HG03575 (cell line): Measurements from ENCODE around the gene MAGI2.
"Not testable (repeated sequence)": the region's sequence is repeated elsewhere in the genome, so short reads cannot be mapped to it uniquely, and the experiment has no call there.

Experiments used
- ATAC-seq: cut with Tn5 transposase; IDR thresholded peaks from one replicate; pipeline ENCODE4 v1.9.1; 2021; ENCODE audit not compliant: unreplicated experiment, insufficient number of reproducible peaks, low FRiP score; ENCODE audit errors: extremely low read depth

Gene MAGI2

DNA sequence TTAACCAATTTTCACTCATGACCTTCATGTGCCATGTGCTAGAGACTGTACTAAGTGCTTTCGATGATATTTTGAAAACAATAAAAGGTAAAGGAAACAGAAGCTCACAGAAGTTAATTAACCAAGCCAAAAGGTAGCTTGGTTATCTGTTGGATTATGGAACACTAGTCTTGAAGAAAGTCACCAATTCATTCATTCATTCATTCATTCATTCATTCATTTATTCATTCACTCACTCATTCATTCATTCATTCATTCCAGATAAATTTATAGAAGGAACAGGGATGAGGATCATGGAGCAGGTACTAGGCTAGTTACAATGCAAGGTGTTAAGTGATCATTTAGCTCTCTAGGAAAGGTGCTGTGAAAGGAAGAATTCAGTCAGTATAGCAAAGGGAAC, 322.8 kb downstream of the MAGI2 start:
- ATAC-seq, result no peak

DNA sequence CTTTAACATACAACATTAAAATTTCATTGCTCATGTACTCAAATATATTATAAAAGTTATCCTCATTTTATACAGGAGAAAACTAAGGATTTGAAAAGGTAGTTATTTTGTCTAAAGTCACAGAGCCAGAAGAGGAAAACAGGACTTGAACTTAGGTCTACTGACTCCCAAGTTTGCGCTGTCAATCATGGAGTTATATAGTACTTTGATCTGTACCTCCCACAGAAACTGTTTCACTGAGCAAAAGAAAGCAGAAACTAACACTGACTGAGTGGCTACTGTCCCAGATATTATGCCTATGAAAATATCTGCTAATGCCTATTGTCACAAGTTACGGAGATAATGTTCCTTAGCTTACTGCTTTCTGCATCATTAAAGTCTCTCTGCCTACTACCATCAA, 329.1 kb downstream of the MAGI2 start:
- ATAC-seq, result no peak

DNA sequence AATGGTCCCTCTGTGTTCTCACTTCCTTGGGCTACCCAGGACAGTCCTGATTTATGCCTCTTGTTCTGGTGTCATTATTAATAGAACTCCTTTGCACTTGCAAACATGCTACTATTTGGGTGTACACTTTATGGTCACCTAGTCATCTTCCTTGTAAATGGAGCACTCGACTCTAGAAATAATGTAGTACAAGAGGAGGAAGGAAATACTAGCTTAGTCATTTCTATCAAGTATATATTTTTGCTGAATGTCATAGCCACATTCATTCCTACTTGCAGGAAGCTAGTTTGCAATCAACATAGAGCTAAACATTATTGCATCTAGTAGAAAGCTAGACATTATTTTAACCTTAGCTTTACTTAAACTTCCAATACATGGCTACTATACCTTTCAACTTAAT, 335.3 kb downstream of the MAGI2 start:
- ATAC-seq, result no peak

DNA sequence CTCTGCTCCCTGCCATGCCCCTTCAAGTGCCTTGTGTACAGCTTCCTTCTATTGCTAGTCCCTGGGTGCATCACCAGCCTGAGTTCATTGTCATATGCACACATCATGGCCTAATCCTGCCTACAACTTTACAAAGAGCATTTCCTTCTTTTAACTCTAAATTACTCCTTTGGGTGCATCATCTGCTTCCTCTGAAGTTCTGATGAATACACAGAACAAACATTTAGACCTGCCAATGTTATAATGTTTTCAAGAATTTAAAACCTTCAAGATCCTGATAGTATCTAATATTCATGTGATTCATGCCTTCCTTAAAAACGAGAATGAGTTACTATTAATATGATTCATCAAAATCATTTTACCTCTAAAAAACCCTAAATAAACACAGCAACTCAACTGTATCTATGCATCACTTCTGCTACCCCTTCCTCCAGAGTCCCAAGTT, 357.1 kb downstream of the MAGI2 start:
- no peak for ATAC-seq

DNA sequence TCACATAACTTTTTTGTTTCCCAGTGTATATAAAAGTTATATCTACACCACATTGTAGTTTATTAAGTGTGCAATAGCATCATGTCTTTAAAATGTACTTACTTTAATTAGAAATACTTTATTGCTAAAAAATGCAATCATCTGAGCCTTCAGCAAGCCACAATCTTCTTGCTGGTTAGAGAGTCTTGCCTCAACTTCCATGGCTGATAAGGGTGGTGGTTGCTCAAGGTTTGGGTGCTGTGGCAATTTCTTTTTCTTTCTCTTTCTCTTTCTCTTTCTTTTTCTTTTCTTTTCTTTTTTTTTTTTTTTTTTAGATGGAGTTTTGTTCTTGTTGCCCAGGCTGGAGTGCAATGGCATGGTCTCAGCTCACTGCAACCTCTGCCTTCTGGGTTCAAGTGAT, 360.0 kb downstream of the MAGI2 start:
- ATAC-seq, result no peak

DNA sequence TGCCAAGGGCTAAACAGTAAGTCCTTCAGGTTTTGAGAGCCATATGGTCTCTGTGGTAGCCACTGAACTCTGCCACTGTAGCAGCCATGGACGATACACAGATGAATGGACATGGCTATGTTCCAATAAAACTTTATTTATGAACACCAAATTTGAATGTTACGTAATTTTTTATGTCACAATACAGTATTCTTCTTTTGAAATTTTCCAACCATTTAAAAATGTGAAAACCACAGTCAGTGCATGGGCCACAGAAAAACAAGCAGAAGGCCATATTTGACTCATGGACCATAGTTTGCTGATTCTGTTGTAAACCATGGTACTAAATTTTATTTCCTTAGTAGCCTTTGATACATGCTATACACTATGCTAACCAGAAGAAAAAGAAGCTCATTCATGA, 361.8 kb downstream of the MAGI2 start:
- no peak for ATAC-seq

DNA sequence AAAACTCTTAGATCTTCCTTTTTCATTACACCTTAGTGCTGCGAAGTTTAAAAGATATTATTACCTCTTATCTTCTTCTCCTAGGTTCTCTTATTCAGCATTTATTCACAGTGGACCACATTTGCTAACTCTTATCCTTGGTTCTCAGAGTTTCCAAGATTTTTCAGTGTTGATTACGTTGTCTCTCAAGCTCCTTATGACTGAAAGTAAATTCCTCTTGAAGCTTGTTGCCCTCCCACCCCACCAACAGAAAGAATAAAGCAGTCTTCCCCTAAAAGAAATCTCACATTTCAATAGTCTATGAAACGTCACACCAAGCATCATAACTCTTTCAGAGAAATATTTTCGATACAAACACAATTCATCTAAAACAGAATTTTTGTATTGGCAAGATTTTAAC, 362.5 kb downstream of the MAGI2 start:
- ATAC-seq, result no peak

DNA sequence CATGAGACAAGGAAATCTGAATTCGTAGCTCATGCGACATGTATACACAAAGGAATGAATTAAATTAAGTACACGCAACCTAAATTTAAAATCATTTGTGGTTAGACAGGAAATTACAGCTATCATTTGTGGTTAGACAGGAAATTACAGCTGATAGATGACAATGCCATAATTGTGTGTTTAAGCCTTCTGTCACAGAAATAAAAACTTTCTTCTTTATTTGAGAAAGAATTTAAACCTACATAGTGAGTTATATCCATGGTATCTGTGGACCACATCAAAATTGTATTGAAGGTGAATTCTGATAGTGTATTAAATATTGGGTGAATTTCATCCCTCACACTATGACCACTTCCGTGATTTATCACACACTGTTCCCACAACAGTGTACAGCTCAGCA, 362.9 kb downstream of the MAGI2 start:
- ATAC-seq, result no peak

DNA sequence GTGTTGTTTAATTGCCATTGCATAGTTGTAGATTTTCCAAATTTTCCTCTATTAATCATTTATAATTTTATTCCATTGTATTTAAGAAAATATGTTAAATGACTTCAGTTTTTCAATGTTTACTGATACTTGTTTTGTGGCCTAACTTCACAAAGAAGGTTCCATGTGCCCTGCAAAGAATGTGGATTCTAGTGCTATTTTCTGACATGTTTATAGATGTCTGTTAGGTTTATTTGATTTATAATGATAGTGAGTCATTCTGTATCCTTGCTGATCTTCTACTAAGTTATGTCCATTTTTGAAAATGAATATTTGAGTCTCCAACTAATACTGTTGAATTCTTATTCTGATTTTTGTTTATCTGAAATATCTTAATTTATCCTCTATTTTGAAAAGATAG, 369.0 kb downstream of the MAGI2 start:
- ATAC-seq, result no peak

DNA sequence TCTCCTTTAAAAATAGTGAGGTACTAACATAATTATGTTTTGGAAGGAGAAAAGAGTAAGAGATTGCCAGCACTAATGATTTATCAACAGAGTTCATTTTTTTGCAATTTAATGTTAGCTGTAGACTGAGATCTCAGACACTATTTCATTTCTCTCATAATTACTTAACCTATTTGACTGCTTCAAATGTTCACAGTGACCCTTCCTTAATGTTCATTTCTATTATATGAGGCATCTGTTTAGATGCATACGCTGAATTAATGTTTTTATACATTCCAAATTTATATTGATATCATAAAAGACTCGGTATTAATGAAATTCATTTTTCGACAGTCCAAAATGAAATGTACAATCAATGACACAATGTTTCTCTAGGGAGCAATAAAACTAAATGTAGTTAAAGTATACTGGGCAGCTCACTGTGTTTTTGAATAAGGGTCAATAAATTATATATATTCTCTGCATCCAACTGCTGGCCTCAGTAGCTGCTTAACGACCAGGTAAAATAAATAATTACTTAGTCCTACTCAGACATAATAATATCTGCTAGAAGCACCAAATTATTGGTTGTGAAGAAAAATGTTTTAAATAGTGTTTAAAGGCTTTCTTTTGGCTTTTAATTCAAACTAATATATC, 373.4 kb downstream of the MAGI2 start:
- no peak for ATAC-seq

DNA sequence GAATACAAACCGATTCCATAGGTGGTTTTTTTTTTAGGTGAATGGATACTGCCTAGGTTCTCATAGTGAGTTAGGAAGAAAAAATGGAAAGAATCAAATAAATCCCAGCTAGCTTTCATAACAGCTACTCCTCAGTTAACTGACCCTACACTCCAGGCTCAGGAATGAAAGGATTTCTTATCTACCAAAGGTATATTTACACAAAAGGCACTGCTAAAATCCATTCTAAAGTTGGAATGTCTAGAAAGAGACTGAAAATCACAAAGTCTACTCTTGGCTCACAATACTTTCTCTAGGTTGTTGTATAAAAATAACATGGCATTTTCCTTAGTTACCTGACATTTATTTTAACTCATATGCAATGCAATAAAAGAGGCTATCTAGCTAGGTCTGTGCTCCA, 375.2 kb downstream of the MAGI2 start:
- no peak for ATAC-seq

DNA sequence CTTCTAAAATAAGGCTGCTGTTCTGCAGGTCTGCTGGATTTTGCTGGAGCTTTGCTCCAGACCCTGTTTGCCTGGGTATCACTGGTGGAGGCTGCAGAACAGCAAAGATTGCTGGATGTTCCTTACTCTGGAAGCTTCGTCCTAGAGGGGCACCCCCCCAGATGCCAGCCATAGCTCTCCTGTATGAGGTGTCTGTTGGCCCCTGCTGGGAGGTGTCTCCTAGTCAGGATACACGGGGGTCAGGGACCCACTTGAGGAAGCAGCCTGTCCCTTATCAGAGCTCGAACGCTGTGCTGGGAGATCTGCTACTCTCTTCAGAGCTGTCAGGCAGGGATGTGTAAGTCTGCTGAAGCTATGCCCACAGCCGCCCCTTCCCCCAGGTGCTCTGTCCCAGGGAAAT, 382.3 kb downstream of the MAGI2 start:
- not testable (repeated sequence) for ATAC-seq

DNA sequence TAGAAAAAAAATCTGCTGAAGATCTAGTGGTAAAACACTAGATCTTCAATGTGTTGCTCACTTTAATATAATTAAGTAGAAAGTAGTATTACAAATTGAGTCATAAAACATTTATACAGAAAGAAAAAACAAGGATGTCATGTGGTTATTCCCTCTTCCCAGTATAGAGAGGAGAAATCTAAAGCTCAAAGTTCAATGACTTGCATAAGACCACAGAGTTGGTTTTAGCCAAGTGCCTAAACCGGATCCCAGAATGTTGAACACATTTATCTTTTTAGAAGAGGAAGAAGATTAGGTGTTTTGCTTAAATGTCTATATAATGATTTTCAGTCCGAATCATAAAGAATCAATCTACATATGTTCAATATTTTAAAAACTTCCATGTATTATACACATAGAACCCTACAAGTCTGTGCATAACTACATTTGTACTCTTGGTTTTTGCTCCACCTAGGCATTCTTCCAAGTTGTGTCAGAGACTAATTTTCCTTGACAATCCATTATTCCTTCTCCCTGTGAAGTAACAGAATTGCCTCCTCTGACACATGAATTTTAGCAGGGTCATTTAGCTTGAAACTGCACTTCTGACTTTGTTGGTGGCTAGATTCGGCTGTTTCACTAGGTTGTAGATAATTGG, 389.2 kb downstream of the MAGI2 start:
- no peak for ATAC-seq

DNA sequence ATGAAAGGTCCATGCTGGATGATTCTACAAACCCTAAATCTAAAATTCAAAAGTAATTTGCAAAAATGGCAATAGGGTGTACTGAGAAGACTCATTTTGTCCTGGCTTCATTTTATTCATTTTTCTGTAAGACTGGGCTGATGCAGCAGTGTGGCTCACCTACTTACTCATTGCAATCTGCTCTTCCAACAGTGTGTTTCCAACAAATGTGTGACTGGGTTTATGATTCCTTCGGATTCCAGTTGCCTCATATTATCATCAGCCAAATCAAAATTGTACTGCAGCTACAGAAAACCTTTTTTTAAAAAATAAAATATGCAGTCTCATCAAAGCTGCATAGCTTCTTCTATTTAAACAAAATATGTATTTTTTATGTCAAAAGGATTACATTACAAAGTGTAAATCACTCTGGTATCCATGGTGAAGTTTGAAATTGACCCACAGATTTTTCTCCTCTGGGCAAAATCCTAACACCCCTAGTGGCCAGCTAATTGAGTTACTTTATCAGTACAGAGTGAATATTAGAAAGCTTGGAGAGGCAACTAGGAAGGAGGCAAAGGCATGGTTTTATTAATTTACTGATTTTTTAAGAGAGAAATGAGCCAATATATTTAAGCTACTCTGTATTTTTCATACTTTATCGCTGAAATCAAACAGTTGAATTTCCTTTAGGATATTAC, 390.3 kb downstream of the MAGI2 start:
- ATAC-seq, result no peak

DNA sequence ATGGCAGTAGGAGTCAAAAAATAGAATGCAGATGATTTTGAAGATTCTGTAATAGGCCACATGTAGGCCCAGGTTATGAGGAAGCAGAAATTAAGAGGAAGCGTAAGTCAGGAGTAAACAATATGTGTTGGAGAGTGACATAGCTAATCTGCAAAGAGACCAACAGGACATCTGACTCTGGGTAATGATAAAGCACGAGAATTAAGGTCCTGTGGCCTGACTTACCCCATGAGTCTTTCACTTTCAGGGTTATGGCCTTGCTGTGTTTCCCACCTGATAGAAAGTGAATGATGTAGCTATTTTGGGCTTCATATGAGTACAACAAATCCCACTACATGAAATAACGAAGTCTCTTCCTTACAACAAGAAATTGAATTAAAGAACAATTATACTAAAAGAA, 393.0 kb downstream of the MAGI2 start:
- ATAC-seq, result no peak

DNA sequence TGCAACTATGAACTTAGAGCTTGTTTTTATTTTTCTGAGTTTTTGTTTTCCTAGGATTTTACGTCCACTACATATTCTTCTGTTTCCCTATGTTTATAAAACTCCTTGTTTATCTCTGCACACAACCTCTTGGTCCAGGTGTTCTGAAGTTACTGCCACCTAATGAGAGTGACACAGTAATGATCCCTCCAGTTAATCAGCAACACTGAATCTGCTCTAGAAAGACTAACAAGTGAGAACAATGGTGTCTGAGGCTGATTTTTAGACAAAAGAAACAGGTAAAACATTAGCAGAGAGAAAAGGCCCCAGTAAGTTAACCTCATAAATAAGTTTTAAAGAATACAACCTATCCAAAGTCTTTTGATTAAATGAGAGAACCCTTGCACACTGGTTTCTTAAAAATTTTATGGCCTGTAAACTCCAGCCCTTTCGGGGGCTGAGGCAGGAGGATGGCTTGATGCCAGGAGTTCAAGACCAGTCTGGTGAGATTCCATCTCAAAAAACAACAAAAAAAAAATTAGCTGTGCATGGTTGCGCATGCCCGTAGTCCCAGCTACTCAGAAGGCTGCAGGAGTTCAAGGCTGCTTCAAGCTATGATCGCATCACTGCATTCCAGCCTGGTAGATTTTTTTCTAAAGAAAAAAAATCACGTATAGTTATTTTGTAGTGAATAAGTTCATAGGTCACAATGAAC, 397.6 kb downstream of the MAGI2 start:
- no peak for ATAC-seq

DNA sequence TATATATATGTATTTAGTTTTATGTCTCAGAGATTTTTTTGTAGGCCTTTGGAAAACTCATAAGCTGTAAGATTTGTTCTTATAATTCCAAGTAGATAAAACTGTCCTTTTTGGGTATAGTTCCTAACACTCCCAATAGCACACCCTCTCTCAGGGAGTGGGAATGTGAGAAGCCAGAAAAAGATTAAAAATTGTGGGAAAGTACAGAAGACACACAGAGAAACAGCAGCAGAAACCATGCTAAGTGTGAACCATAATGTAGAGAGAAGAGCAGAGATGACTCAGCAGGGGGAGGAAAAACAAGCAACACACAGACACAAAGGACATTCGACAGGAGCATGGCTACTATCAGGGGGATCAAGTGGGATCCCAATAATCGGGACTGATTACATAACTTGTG, 401.6 kb downstream of the MAGI2 start:
- ATAC-seq, result no peak

DNA sequence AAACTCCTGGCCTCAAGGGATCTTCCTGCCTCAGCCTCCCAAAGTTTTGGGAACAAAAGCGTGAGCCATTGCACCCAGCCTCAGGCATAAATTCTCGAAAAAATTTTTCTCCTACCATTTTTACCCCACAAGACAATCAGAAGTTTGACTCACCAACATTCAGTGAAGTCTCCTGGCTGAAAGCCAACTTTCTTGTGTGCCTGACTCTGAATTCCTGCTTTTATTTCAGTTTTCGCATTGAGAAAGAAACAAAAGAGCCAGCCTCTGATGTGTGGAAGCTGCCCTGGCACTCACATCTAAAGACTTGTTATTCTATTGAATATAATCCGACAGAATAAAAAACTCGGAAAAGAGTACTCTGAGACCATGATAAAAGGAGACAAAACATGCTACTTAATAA, 402.9 kb downstream of the MAGI2 start:
- ATAC-seq, result no peak

DNA sequence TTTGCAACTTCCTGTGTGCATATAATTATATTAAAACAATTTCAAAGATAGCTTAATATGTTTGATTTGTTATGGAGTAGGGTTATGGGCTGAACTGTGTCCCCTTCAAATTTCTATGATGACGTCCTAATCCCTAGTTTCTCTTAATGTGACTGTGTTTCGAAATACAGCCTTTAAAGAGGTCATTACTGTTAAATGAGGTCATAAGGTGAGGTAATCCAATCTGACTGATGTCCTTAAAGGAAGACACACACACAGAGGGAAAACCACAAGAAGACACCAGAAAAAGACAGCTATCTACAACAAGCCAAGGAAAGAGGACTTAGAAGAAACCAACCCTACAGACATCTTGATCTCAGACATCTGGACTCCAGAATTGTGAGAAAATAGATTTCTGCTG, 407.4 kb downstream of the MAGI2 start:
- no peak for ATAC-seq

DNA sequence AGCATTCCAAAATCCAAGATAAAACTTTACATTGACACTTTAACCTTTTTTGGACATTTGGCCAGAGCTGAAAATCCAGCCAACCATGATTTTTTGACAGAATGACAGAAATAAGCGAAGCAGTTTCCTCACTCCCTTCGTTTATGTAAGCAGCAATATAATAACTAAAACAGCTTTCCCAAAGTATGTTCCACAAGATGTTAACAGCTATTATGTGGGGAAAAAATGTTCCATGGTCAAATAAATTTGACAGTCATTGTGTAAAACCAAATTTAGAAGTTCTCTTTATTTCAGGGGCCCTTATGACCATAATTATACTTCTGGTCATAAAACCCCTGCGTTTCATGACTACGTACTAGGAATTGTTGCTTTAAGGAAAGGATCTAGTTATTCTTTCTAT, 416.5 kb downstream of the MAGI2 start:
- ATAC-seq, result no peak
